Ramos (cell line): ENCODE data around the gene MDFI.

ENCODE experiments used
- in situ Hi-C: fragments of 300-500 bp; cut with MboI; formaldehyde crosslinking; loops from one replicate; pipeline ENCODE4 v1.14.3; 2022; ENCODE audit warnings: low sequenced_read_pairs; ENCODE audit not compliant: unreplicated experiment

MDFI gene

GRCh38 chr6:41646026-41646795 lies 7.9 kb downstream of the MDFI start:
- in situ Hi-C loops: no loop called here

- in situ Hi-C loops: no loop called here
Measured at GRCh38 chr6:41647061-41647511, 8.8 kb downstream of the MDFI start.

- in situ Hi-C loops: no loop called here
Measured at GRCh38 chr6:41648070-41648585, 9.9 kb downstream of the MDFI start.

- in situ Hi-C loops: no loop called here
Measured at GRCh38 chr6:41648921-41649320, 10.7 kb downstream of the MDFI start.

- in situ Hi-C loops: no loop called here
Measured at GRCh38 chr6:41649596-41649995, 11.3 kb downstream of the MDFI start.

GRCh38 chr6:41650120-41650519 lies 11.9 kb downstream of the MDFI start:
- in situ Hi-C loops: no loop called here

- in situ Hi-C loops: no loop called here
Measured at GRCh38 chr6:41651246-41651961, 13.1 kb downstream of the MDFI start.

- in situ Hi-C loops: no loop called here
Measured at GRCh38 chr6:41651962-41652657, 13.8 kb downstream of the MDFI start.

GRCh38 chr6:41652866-41653652 lies 14.8 kb downstream of the MDFI start:
- in situ Hi-C loops: no loop called here

GRCh38 chr6:41653691-41654090 lies 15.4 kb downstream of the MDFI start:
- in situ Hi-C loops: no loop called here

GRCh38 chr6:41654151-41654697 lies 16.0 kb downstream of the MDFI start:
- in situ Hi-C loops: no loop called here

- in situ Hi-C loops: no loop called here
Measured at GRCh38 chr6:41654698-41655151, 16.5 kb downstream of the MDFI start.

GRCh38 chr6:41655176-41655575 lies 16.9 kb downstream of the MDFI start:
- in situ Hi-C loops: no loop called here

- in situ Hi-C loops: no loop called here
Measured at GRCh38 chr6:41655646-41656001, 17.4 kb downstream of the MDFI start.

- in situ Hi-C loops: no loop called here
Measured at GRCh38 chr6:41656002-41656691, 17.9 kb downstream of the MDFI start.

- in situ Hi-C loops: no loop called here
Measured at GRCh38 chr6:41657131-41658094, 19.1 kb downstream of the MDFI start.

- in situ Hi-C loops: no loop called here
Measured at GRCh38 chr6:41658636-41659035, 20.4 kb downstream of the MDFI start.

GRCh38 chr6:41659935-41660334 lies 21.7 kb downstream of the MDFI start:
- in situ Hi-C loops: no loop called here
